Thoracic aorta (tissue), 2 donors: ENCODE measurements around the gene CEBPA. TPM values are rescaled to one million over a fixed set of nuclear protein-coding genes. Genes with fewer than 3 reads are reported as not detected.

ENCODE experiments used
- ATAC-seq: fragments of 150-250 bp; one replicate; pipeline ENCODE4 v1.8.0; 2017; ENCODE audit warnings: low read depth; ENCODE audit not compliant: insufficient number of reproducible peaks, low FRiP score
- DNase-seq: peaks from one replicate; pipeline ENCODE4 v3.0.0-alpha.2; 2020; ENCODE audit warnings: low spot score
- H3K27ac ChIP-seq, 2 donors: fragments of 200-600 bp; sonication (generic); 1 replicate in 1 of 2; 2 replicates in 1 of 2; pipeline ENCODE4 v1.5.1; 2016; ENCODE audit warnings: mild to moderate bottlenecking in 2 of 2, moderate library complexity in 2 of 2
- H3K27me3 ChIP-seq: fragments of 200-600 bp; sonication (generic); replicated peaks from 2 replicates; pipeline ENCODE4 v1.6.0; 2016; ENCODE audit warnings: mild to moderate bottlenecking; ENCODE audit not compliant: insufficient read depth
- H3K36me3 ChIP-seq: fragments of 200-600 bp; sonication (generic); one replicate; pipeline ENCODE4 v1.5.1; 2016
- H3K4me1 ChIP-seq, 2 donors: fragments of 200-600 bp; sonication (generic); 1 replicate in 1 of 2; 2 replicates in 1 of 2; pipeline versions ENCODE4 v1.5.1 to v1.6.0; 2016; ENCODE audit warnings: low read depth in 2 of 2, mild to moderate bottlenecking in 1 of 2; ENCODE audit not compliant: control insufficient read depth in 1 of 2
- H3K4me3 ChIP-seq: fragments of 200-600 bp; sonication (generic); 2 replicates; pipeline ENCODE4 v1.5.1; 2016; ENCODE audit warnings: mild to moderate bottlenecking
- H3K9me3 ChIP-seq: fragments of 200-600 bp; sonication (generic); 2 replicates; pipeline ENCODE4 v1.5.1; 2016
- CTCF ChIP-seq: fragments of 200-600 bp; sonication (generic); IDR thresholded peaks from one replicate; pipeline ENCODE4 v1.5.1; 2019; ENCODE audit warnings: antibody characterized with exemption
- total RNA-seq, 2 donors: library from RNA; depleted of rRNA; stranded (reverse); fragments of >200 nt; gene quantifications; one replicate each; pipeline versions ENCODE4 v1.1.0 to v1.2.3, GENCODE V29; 2016

CEBPA gene
- total RNA-seq, 2 donors from 2014 or later = 4.7 to 4.9 TPM

DNA sequence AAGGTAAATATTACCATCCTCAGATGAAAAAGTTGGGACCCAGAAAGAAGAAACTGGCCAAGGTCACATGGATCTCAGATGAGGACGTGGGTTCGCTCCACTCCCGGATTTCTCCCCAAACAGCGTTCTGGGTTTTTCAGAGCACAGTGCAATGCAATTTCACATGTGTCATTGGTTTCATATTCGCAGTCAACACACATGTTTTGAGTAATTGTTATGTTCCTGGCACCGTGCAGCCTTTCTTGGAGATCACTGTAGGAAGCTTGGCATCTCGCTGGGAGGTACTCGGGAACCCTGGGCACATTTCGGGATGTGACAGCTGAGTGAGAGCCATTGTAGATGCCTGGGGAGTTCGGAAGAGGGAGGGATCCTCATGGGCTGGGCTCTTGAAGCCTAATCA, 45.0 kb upstream of the CEBPA start:
- ATAC-seq (no peak), DNase-seq (no peak)
- no peak for TF ChIP-seq CTCF
- H3K9me3 ChIP-seq = no peaks in the 10 kb centered on the region
- no peaks in the 10 kb centered on the region for H3K36me3 ChIP-seq
- no peak overlapping the region for H3K27ac ChIP-seq
- H3K4me1 ChIP-seq = peaks cover 0 to 20% of the 10 kb centered on the region in 2 donors
- no peak overlapping the region for H3K4me3 ChIP-seq
- H3K27me3 ChIP-seq = no peaks in the 10 kb centered on the region

DNA sequence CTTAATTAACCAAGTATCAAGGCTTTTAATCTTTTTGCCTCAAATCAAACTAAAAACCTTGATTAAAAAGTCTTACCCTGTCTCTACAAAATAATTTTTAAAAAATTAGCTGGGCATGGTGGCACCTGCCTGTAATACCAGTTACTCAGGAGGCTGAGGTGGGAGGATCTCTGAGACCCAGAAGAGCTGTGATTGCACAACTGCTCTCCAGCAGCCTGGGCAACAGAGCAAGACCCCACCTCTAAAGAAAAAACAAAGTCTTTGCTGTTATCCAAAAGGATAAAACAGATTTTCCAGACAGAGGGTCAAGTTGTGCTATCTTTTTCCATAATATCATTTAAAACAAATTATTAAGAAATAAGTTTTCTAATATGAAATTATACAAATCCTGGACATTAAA, 44.3 kb upstream of the CEBPA start:
- H3K27me3 ChIP-seq = no peaks in the 10 kb centered on the region
- H3K36me3 ChIP-seq = no peaks in the 10 kb centered on the region
- H3K4me1 ChIP-seq = peaks cover 0 to 20% of the 10 kb centered on the region in 2 donors
- H3K27ac ChIP-seq = no peak overlapping the region
- no peak for TF ChIP-seq CTCF
- no peak overlapping the region for H3K4me3 ChIP-seq
- ATAC-seq = no peak
- H3K9me3 ChIP-seq = no peaks in the 10 kb centered on the region
- DNase-seq = no peak

DNA sequence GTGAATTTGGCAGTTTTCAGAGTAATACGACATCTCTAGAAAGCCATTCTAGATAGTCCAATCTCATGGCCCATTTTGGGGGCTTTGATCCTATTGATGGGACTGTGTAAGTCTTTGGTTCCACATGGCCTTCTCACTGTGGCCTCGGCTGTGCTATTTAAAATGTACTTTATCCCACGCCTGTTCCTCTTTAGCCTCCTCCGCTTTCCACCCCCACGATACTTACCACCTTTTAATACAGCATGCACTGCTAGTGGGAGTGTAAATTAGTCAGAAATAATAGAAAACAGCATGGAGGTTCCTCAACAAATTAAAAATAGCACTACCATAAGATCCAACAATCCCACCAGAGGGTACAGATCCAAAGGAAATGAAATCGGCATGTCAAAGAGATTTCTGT, 42.8 kb upstream of the CEBPA start:
- TF ChIP-seq CTCF = no peak
- DNase-seq = no peak
- Histone ChIP-seq H3K4me3 (no peak overlapping the region), H3K4me1 (peaks cover 0 to 14% of the 10 kb centered on the region in 2 donors), H3K27ac (no peak overlapping the region), H3K27me3 (no peaks in the 10 kb centered on the region), H3K36me3 (no peaks in the 10 kb centered on the region), H3K9me3 (no peaks in the 10 kb centered on the region)
- no peak for ATAC-seq

- Histone ChIP-seq H3K9me3 (no peaks in the 10 kb centered on the region), H3K27me3 (no peaks in the 10 kb centered on the region), H3K36me3 (no peaks in the 10 kb centered on the region), H3K4me3 (no peak overlapping the region), H3K27ac (no peak overlapping the region), H3K4me1 (peaks cover 0 to 14% of the 10 kb centered on the region in 2 donors)
- ATAC-seq = no peak
- no peak for TF ChIP-seq CTCF
- no peak for DNase-seq
Observed at GRCh38 chr19:33344573-33344925, 42.2 kb upstream of the CEBPA start.

GRCh38 chr19:33343859-33344572, 41.7 kb upstream of the CEBPA start:
- Histone ChIP-seq H3K27me3 (no peaks in the 10 kb centered on the region), H3K36me3 (no peaks in the 10 kb centered on the region), H3K9me3 (no peaks in the 10 kb centered on the region), H3K4me3 (no peak overlapping the region), H3K4me1 (peaks cover 0 to 14% of the 10 kb centered on the region in 2 donors), H3K27ac (no peak overlapping the region)
- no peak for DNase-seq
- no peak for ATAC-seq
- TF ChIP-seq CTCF = no peak
